Measurements from ENCODE around the gene CAMK2N2.

- TF ChIP-seq RAD21 (IDR thresholded peaks at IDR 0.05; ENCODE audit: low read depth) = no peak
- no peak for TF ChIP-seq EP300 (IDR thresholded peaks at IDR 0.05; ENCODE audit: borderline replicate concordance)
- no peak for TF ChIP-seq CREB1 (IDR thresholded peaks at IDR 0.05; ENCODE audit: low read depth)
- TF ChIP-seq TCF12 (IDR thresholded peaks at IDR 0.05; ENCODE audit: low read depth) = no peak
- no peak for TF ChIP-seq REST (IDR thresholded peaks at IDR 0.05; ENCODE audit: low read depth)
- no peak for TF ChIP-seq CEBPB (IDR thresholded peaks at IDR 0.05)
- TF ChIP-seq TAF1 (IDR thresholded peaks at IDR 0.05; ENCODE audit: low read depth) = no peak
- no peak for TF ChIP-seq YY1 (IDR thresholded peaks at IDR 0.05; ENCODE audit: low read depth)
Measured at GRCh38 chr3:184259396-184259877, 1.9 kb downstream of the CAMK2N2 start.

Measured in Ishikawa (cell line).